DMS153 treated with DMSO at 0.1 percent for 48 hours (cell line): Measurements from ENCODE around the gene PKDREJ.

Experiments
- DNase-seq: peaks from one replicate; lab custom pipeline; 2025; ENCODE audit not compliant: unreplicated experiment; lab: John Stamatoyannopoulos, UW

Gene PKDREJ

GRCh38 chr22:46290121-46290842 lies 27.1 kb upstream of the PKDREJ start:
- no peak for DNase-seq

- DNase-seq, result no peak
These were observed 26.2 kb upstream of the PKDREJ start for GRCh38 chr22:46289244-46289891.

GRCh38 chr22:46288846-46289243 lies 25.7 kb upstream of the PKDREJ start:
- DNase-seq, result no peak

GRCh38 chr22:46287873-46288751 lies 25.0 kb upstream of the PKDREJ start:
- no peak for DNase-seq

- DNase-seq, result no peak
These were observed 24.1 kb upstream of the PKDREJ start for GRCh38 chr22:46286941-46287872.

- no peak for DNase-seq
These were observed 22.9 kb upstream of the PKDREJ start for GRCh38 chr22:46286006-46286405.

GRCh38 chr22:46281866-46282678 lies 18.9 kb upstream of the PKDREJ start:
- no peak for DNase-seq

GRCh38 chr22:46280999-46281623 lies 18.0 kb upstream of the PKDREJ start:
- no peak for DNase-seq

GRCh38 chr22:46280063-46280817 lies 17.1 kb upstream of the PKDREJ start:
- DNase-seq, result no peak

GRCh38 chr22:46278656-46279645 lies 15.8 kb upstream of the PKDREJ start:
- no peak for DNase-seq

- no peak for DNase-seq
These were observed 13.4 kb upstream of the PKDREJ start for GRCh38 chr22:46276563-46276962.

GRCh38 chr22:46275455-46276122 lies 12.4 kb upstream of the PKDREJ start:
- DNase-seq, result no peak

- no peak for DNase-seq
These were observed 11.2 kb upstream of the PKDREJ start for GRCh38 chr22:46274381-46274780.

GRCh38 chr22:46273432-46274148 lies 10.4 kb upstream of the PKDREJ start:
- DNase-seq, result no peak

- DNase-seq, result no peak
These were observed 9.8 kb upstream of the PKDREJ start for GRCh38 chr22:46272762-46273431.

- no peak for DNase-seq
These were observed 9.1 kb upstream of the PKDREJ start for GRCh38 chr22:46272196-46272595.
